HUES6 (cell line): ENCODE measurements around the gene SMIM14.
"Not testable (repeated sequence)": the region's sequence is repeated elsewhere in the genome, so short reads cannot be mapped to it uniquely, and the experiment has no call there.

Experiments used
- H3K27ac ChIP-seq: 2 replicates; pipeline ENCODE4 v1.7.0; 2013; ENCODE audit warnings: low read depth, mild to moderate bottlenecking, low read length, inconsistent platforms
- H3K27me3 ChIP-seq: 2 replicates; pipeline ENCODE4 v1.6.1; 2013; ENCODE audit warnings: low read length; ENCODE audit not compliant: control insufficient read depth, insufficient read depth
- H3K36me3 ChIP-seq: 2 replicates; pipeline ENCODE4 v1.6.1; 2013; ENCODE audit warnings: low read length; ENCODE audit not compliant: control insufficient read depth, insufficient read depth
- H3K4me1 ChIP-seq: 2 replicates; pipeline ENCODE4 v1.6.1; 2013; ENCODE audit warnings: low read length; ENCODE audit not compliant: control insufficient read depth, insufficient read depth
- H3K4me3 ChIP-seq: 2 replicates; pipeline ENCODE4 v1.5.1; 2013; ENCODE audit warnings: low read depth, low read length
- H3K9ac ChIP-seq: one replicate; pipeline ENCODE4 v1.6.1; 2013; ENCODE audit warnings: mild to moderate bottlenecking, low read length
- H3K9me3 ChIP-seq: 2 replicates; pipeline ENCODE4 v1.6.1; 2013; ENCODE audit warnings: low read depth, low read length; ENCODE audit not compliant: control insufficient read depth, insufficient read depth

Gene SMIM14

GRCh38 chr4:39660757-39661156 is 22.1 kb upstream of the SMIM14 start:
- no peaks in the 10 kb centered on the region for H3K4me1 ChIP-seq
- H3K27me3 ChIP-seq = no peaks in the 10 kb centered on the region
- no peak overlapping the region for H3K9ac ChIP-seq
- H3K4me3 ChIP-seq = no peak overlapping the region
- H3K27ac ChIP-seq = no peak overlapping the region
- H3K9me3 ChIP-seq = no peaks in the 10 kb centered on the region
- no peaks in the 10 kb centered on the region for H3K36me3 ChIP-seq

- Histone ChIP-seq H3K4me1 (no peaks in the 10 kb centered on the region), H3K9me3 (no peaks in the 10 kb centered on the region), H3K36me3 (no peaks in the 10 kb centered on the region), H3K27me3 (no peaks in the 10 kb centered on the region), H3K4me3 (no peak overlapping the region), H3K27ac (no peak overlapping the region), H3K9ac (no peak overlapping the region)
Measured at GRCh38 chr4:39660045-39660444, 21.4 kb upstream of the SMIM14 start.

- no peak overlapping the region for H3K4me3 ChIP-seq
- no peaks in the 10 kb centered on the region for H3K36me3 ChIP-seq
- no peak overlapping the region for H3K27ac ChIP-seq
- no peak overlapping the region for H3K9ac ChIP-seq
- H3K4me1 ChIP-seq = no peaks in the 10 kb centered on the region
- no peaks in the 10 kb centered on the region for H3K9me3 ChIP-seq
- no peaks in the 10 kb centered on the region for H3K27me3 ChIP-seq
Measured at GRCh38 chr4:39658756-39659155, 20.1 kb upstream of the SMIM14 start.

GRCh38 chr4:39657465-39657864 is 18.8 kb upstream of the SMIM14 start:
- no peaks in the 10 kb centered on the region for H3K9me3 ChIP-seq
- no peak overlapping the region for H3K27ac ChIP-seq
- no peak overlapping the region for H3K4me3 ChIP-seq

GRCh38 chr4:39656638-39657037 is 18.0 kb upstream of the SMIM14 start:
- not testable (repeated sequence) for H3K9me3 ChIP-seq, H3K27ac ChIP-seq, H3K9ac ChIP-seq, H3K4me1 ChIP-seq, H3K4me3 ChIP-seq, H3K36me3 ChIP-seq, H3K27me3 ChIP-seq

More at GRCh38 chr4:39657465-39657864, 18.8 kb upstream of the SMIM14 start:
- H3K4me1 ChIP-seq = no peaks in the 10 kb centered on the region
- no peaks in the 10 kb centered on the region for H3K36me3 ChIP-seq
- no peak overlapping the region for H3K9ac ChIP-seq
- no peaks in the 10 kb centered on the region for H3K27me3 ChIP-seq

GRCh38 chr4:39655876-39656275 is 17.2 kb upstream of the SMIM14 start:
- H3K27ac ChIP-seq = no peak overlapping the region
- H3K9me3 ChIP-seq = no peaks in the 10 kb centered on the region
- H3K27me3 ChIP-seq = no peaks in the 10 kb centered on the region
- no peak overlapping the region for H3K4me3 ChIP-seq
- H3K36me3 ChIP-seq = no peaks in the 10 kb centered on the region
- no peak overlapping the region for H3K9ac ChIP-seq
- no peaks in the 10 kb centered on the region for H3K4me1 ChIP-seq

GRCh38 chr4:39655211-39655610 is 16.5 kb upstream of the SMIM14 start:
- H3K9me3 ChIP-seq = no peaks in the 10 kb centered on the region
- H3K27me3 ChIP-seq = no peaks in the 10 kb centered on the region
- H3K36me3 ChIP-seq = no peaks in the 10 kb centered on the region
- no peak overlapping the region for H3K9ac ChIP-seq
- H3K27ac ChIP-seq = no peak overlapping the region
- no peaks in the 10 kb centered on the region for H3K4me1 ChIP-seq
- no peak overlapping the region for H3K4me3 ChIP-seq

- not testable (repeated sequence) for H3K36me3 ChIP-seq, H3K9me3 ChIP-seq
Measured at GRCh38 chr4:39651586-39651985, 12.9 kb upstream of the SMIM14 start.

GRCh38 chr4:39649639-39650265 is 11.1 kb upstream of the SMIM14 start:
- no peaks in the 10 kb centered on the region for H3K36me3 ChIP-seq
- no peak overlapping the region for H3K27ac ChIP-seq
- H3K9me3 ChIP-seq = no peaks in the 10 kb centered on the region
- no peak overlapping the region for H3K9ac ChIP-seq
- H3K4me3 ChIP-seq = no peak overlapping the region
- no peaks in the 10 kb centered on the region for H3K4me1 ChIP-seq
- no peaks in the 10 kb centered on the region for H3K27me3 ChIP-seq

More at GRCh38 chr4:39651586-39651985, 12.9 kb upstream of the SMIM14 start:
- not testable (repeated sequence) for H3K27ac ChIP-seq, H3K27me3 ChIP-seq, H3K9ac ChIP-seq, H3K4me3 ChIP-seq, H3K4me1 ChIP-seq

- Histone ChIP-seq H3K9ac (no peak overlapping the region), H3K27ac (no peak overlapping the region), H3K9me3 (no peaks in the 10 kb centered on the region), H3K36me3 (no peaks in the 10 kb centered on the region), H3K27me3 (no peaks in the 10 kb centered on the region), H3K4me3 (no peak overlapping the region), H3K4me1 (no peaks in the 10 kb centered on the region)
Measured at GRCh38 chr4:39648827-39649558, 10.3 kb upstream of the SMIM14 start.

GRCh38 chr4:39648213-39648612 is 9.5 kb upstream of the SMIM14 start:
- H3K36me3 ChIP-seq = no peaks in the 10 kb centered on the region
- H3K27ac ChIP-seq = no peak overlapping the region
- H3K4me1 ChIP-seq = no peaks in the 10 kb centered on the region
- no peaks in the 10 kb centered on the region for H3K9me3 ChIP-seq
- H3K27me3 ChIP-seq = no peaks in the 10 kb centered on the region
- H3K4me3 ChIP-seq = no peak overlapping the region
- H3K9ac ChIP-seq = no peak overlapping the region
